Measurements from ENCODE around the gene TBCC. TPM values are rescaled to one million over a fixed set of nuclear protein-coding genes. Genes with fewer than 3 reads are reported as not detected.
A peak's percentile ranks its signal among the peaks of the same experiment; 100 is the strongest.

Gene TBCC
- total RNA-seq, 2 donors from 2014 or later, result 18.8 to 21.4 TPM

GRCh38 chr6:42726026-42726425 is 19.9 kb downstream of the TBCC start:
- H3K4me1 ChIP-seq, result peaks cover 0 to 15% of the 10 kb centered on the region in 2 donors
- peak overlapping the region; percentile 77 to 80 for H3K27ac ChIP-seq
- no peak for TF ChIP-seq CTCF (IDR thresholded peaks at IDR 0.05)
- no peaks in the 10 kb centered on the region for H3K9me3 ChIP-seq
- no peak overlapping the region for H3K4me3 ChIP-seq
- no peak for DNase-seq (ENCODE audit: low spot score)
- H3K36me3 ChIP-seq, result no peaks in the 10 kb centered on the region
- no peaks in the 10 kb centered on the region for H3K27me3 ChIP-seq

- no peaks in the 10 kb centered on the region for H3K27me3 ChIP-seq
- peaks cover 0 to 15% of the 10 kb centered on the region in 2 donors for H3K4me1 ChIP-seq
- DNase-seq (ENCODE audit: low spot score), result no peak
- no peaks in the 10 kb centered on the region for H3K9me3 ChIP-seq
- TF ChIP-seq CTCF (IDR thresholded peaks at IDR 0.05), result no peak
- H3K36me3 ChIP-seq, result no peaks in the 10 kb centered on the region
- H3K4me3 ChIP-seq, result no peak overlapping the region
- no peak overlapping the region for H3K27ac ChIP-seq
These were observed 21.1 kb downstream of the TBCC start for GRCh38 chr6:42724825-42725224.

GRCh38 chr6:42722497-42722896 is 23.4 kb downstream of the TBCC start, which contains the start of gene PRPH2:
PRPH2 (minus strand) TSS chr6:42722597; CDS start chr6:42722334, 263 bp downstream.
- H3K36me3 ChIP-seq, result no peaks in the 10 kb centered on the region
- H3K27ac ChIP-seq, result no peak within 1 kb of the TSS
- H3K9me3 ChIP-seq, result no peaks in the 10 kb centered on the region
- H3K4me1 ChIP-seq, result peaks cover 0 to 15% of the 10 kb centered on the region in 2 donors
- no peak within 1 kb of the TSS for H3K4me3 ChIP-seq
- no peak for DNase-seq (ENCODE audit: low spot score)
- no peaks in the 10 kb centered on the region for H3K27me3 ChIP-seq
- TF ChIP-seq CTCF (IDR thresholded peaks at IDR 0.05), result no peak

GRCh38 chr6:42720739-42721138 is 25.2 kb downstream of the TBCC start:
- no peak overlapping the region for H3K27ac ChIP-seq
- no peaks in the 10 kb centered on the region for H3K27me3 ChIP-seq
- no peak for TF ChIP-seq CTCF (IDR thresholded peaks at IDR 0.05)
- no peak for DNase-seq (ENCODE audit: low spot score)
- H3K4me3 ChIP-seq, result no peak overlapping the region
- no peaks in the 10 kb centered on the region for H3K4me1 ChIP-seq
- no peaks in the 10 kb centered on the region for H3K36me3 ChIP-seq
- H3K9me3 ChIP-seq, result no peaks in the 10 kb centered on the region

GRCh38 chr6:42715871-42716270 is 30.0 kb downstream of the TBCC start:
- Histone ChIP-seq H3K27ac (no peak overlapping the region), H3K9me3 (peaks cover 0 to 12% of the 10 kb centered on the region in 2 donors), H3K27me3 (no peaks in the 10 kb centered on the region), H3K36me3 (no peaks in the 10 kb centered on the region), H3K4me3 (no peak overlapping the region), H3K4me1 (no peaks in the 10 kb centered on the region)
- no peak for DNase-seq (ENCODE audit: low spot score)
- no peak for TF ChIP-seq CTCF (IDR thresholded peaks at IDR 0.05)

GRCh38 chr6:42714098-42714761 is 31.7 kb downstream of the TBCC start:
- TF ChIP-seq CTCF (IDR thresholded peaks at IDR 0.05), result no peak
- H3K36me3 ChIP-seq, result no peaks in the 10 kb centered on the region
- DNase-seq (ENCODE audit: low spot score), result no peak
- no peak overlapping the region for H3K27ac ChIP-seq
- peaks cover 0 to 12% of the 10 kb centered on the region in 2 donors for H3K4me1 ChIP-seq
- H3K4me3 ChIP-seq, result no peak overlapping the region
- H3K9me3 ChIP-seq, result peaks cover 0 to 12% of the 10 kb centered on the region in 2 donors
- H3K27me3 ChIP-seq, result no peaks in the 10 kb centered on the region

Measured in right atrium auricular region (tissue), 2 donors.